ENCODE results near the gene SETSIP. TPM values are rescaled to one million over a fixed set of nuclear protein-coding genes. Genes with fewer than 3 reads are reported as not detected.

Gene SETSIP
- total RNA-seq: not detected

DNA sequence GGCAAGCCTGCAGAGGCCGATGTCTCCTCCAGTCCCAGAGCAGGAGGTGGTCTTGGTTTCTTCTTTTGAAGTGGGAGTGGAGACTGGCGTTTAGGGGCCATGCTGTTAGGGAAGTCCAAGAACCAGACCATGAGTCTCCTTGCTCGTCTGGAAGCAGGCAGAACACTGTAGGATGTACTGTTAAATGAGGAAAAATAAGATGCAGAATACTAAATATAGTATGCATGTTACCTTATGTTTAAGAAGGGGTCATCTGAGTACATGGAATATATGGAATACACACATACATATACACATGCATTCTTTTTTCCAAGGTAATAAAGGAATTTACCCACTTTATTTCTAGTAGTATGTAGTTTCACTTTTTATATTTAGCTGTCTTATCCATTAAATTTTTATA, at the start of gene SETSIP:
Gene SETSIP, minus strand, starts transcription at position 101 of the 400 bp plus-strand sequence. Its CDS starts 0 bp downstream, at position 101.

DNA sequence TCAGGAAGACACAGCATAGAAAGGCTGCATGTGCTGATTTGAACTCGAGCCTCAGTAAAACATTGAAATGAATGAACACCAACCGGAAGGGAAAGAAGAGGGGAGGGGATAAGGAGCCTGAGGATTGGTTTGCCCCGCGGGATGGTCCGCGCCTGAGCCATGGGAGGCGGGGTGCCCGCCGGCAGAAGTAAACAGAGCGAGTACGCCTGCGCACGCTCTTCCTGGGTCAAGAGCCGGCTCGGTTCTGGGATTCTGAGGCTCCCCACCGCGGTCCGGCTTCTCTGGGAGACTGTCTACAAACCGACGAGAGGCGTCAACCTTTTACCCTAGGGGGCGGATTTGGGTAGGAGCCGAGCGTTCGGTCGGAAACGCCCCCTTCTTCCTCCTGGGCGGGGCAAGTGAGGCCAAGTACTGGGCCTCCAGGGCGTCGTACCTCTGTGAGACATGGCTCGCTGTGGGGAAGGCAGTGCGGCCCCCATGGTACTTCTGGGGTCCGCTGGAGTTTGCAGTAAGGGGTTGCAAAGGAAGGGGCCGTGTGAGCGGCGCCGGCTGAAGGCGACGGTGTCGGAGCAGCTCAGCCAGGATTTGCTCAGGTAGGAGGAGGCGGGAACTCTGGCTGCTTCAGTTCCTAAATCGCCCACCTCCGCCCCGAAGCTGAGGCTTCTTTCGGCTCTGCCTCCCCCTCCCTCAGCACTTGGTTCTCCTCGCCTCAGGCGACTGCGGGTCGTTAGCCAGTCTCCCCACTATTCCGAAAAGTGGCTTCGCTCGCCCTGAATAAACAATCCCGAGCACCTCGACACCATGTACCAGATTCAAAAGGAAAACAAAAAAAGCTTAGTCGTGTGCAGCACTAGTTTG, 5.1 kb upstream of the SETSIP start, which contains the start of gene BTBD8:
Gene BTBD8, plus strand, starts transcription at position 218 of the 858 bp plus-strand sequence. Its CDS starts 227 bp downstream, at position 445.

Other genes starting within 250 kb of the SETSIP start
- 1.6 TPM for gene TGFBR3, start 189.3 kb downstream of the SETSIP start, total RNA-seq
- gene BRDT, start 126.0 kb downstream of the SETSIP start, total RNA-seq: not detected
- 4.1 TPM for gene EPHX4, start 45.4 kb downstream of the SETSIP start, total RNA-seq
- 68.9 TPM for gene BTBD8, start 4.9 kb upstream of the SETSIP start, total RNA-seq
- not detected for gene C1orf146, start 142.5 kb upstream of the SETSIP start, total RNA-seq
- 32.6 TPM for gene GLMN, start 223.6 kb upstream of the SETSIP start, total RNA-seq
- 28.5 TPM for gene RPAP2, start 223.6 kb upstream of the SETSIP start, total RNA-seq